ENCODE measurements around the gene AKT1.

Gene AKT1

DNA sequence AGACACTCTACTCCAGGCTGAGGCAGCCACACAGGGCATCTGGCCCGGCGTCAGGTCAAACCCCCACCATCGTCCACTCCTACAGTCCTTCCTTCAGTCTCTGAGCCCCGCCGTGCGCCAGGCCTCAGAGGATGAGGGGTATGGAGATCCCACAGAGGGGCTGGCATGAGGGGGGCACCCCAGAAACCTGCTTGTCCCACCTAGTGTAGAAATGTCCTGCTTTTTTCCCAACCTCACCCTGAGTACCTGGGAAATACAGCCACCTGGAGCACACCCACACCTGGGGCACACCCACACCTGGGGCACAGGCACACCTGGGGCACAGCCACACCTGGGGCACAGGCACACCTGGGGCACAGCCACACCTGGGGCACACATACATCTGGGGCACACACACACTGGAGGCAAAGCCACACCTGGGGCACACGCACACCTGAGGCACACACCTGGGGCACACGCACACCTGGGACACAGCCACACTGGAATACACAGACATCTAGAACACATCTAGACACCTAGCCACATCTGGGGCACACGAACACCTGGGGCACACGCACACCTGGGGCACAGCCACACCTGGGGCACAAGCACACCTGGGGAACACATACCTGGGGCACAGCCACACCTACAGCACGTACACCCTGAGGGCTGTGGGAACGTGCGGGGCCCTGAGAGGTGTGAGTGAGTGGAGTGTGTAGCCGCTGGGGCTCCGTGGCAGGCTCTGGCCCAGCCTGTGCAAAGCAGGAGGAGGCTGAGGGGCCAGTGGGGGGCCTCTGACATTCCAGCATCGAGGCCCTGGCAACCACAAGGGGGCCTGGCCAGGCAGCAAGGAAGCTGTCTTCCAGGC lies 18.4 kb downstream of the AKT1 start:
- no peak overlapping the region for H3K27ac ChIP-seq
- no peak for TF ChIP-seq ZFX (IDR thresholded peaks at IDR 0.05)
- TF ChIP-seq, protein P1, sequence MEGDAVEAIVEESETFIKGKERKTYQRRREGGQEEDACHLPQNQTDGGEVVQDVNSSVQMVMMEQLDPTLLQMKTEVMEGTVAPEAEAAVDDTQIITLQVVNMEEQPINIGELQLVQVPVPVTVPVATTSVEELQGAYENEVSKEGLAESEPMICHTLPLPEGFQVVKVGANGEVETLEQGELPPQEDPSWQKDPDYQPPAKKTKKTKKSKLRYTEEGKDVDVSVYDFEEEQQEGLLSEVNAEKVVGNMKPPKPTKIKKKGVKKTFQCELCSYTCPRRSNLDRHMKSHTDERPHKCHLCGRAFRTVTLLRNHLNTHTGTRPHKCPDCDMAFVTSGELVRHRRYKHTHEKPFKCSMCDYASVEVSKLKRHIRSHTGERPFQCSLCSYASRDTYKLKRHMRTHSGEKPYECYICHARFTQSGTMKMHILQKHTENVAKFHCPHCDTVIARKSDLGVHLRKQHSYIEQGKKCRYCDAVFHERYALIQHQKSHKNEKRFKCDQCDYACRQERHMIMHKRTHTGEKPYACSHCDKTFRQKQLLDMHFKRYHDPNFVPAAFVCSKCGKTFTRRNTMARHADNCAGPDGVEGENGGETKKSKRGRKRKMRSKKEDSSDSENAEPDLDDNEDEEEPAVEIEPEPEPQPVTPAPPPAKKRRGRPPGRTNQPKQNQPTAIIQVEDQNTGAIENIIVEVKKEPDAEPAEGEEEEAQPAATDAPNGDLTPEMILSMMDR (conservative IDR thresholded peaks at IDR 0.05) = no peak

DNA sequence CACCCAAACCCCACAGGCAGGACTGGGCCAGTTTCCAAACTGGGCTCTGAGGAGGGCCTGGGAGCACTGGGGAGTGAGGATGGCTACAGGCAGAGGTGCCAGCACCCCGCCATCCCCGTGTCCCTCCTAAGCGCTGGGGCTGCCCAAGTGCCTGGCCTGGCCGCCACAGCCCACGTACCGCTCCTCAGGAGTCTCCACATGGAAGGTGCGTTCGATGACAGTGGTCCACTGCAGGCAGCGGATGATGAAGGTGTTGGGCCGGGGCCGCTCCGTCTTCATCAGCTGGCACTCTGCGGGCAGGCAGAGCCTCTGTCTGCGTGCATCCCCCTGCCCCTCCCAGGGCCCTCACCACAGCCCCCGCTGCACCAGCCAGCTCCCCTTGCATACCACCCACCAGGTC lies 19.1 kb downstream of the AKT1 start:
- TF ChIP-seq, protein P1 (conservative IDR thresholded peaks at IDR 0.05) = no peak
- no peak for TF ChIP-seq ZFX (IDR thresholded peaks at IDR 0.05)

DNA sequence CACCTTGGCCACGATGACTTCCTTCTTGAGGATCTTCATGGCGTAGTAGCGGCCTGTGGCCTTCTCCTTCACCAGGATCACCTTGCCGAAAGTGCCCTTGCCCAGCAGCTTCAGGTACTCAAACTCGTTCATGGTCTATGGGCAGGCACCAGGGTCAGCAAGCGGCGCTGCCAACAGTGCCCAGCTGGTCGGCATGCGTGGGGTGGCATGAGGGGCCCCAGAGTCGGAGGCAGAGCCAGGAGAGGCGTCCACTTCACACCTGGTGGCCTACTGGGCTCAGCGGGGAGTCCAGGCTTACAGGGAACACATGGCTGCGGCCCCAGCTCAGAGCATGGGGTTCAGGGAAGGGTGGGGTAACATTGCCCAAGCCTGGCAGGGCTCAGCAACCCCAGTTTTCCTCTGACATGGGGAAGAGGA lies 20.5 kb downstream of the AKT1 start:
- H3K27ac ChIP-seq = peak overlapping the region; percentile 48
- TF ChIP-seq, protein P1 (conservative IDR thresholded peaks at IDR 0.05) = no peak
- TF ChIP-seq ZFX (IDR thresholded peaks at IDR 0.05) = no peak

More for the DNA sequence above, 19.1 kb downstream of the AKT1 start:
- H3K27ac ChIP-seq = no peak overlapping the region

DNA sequence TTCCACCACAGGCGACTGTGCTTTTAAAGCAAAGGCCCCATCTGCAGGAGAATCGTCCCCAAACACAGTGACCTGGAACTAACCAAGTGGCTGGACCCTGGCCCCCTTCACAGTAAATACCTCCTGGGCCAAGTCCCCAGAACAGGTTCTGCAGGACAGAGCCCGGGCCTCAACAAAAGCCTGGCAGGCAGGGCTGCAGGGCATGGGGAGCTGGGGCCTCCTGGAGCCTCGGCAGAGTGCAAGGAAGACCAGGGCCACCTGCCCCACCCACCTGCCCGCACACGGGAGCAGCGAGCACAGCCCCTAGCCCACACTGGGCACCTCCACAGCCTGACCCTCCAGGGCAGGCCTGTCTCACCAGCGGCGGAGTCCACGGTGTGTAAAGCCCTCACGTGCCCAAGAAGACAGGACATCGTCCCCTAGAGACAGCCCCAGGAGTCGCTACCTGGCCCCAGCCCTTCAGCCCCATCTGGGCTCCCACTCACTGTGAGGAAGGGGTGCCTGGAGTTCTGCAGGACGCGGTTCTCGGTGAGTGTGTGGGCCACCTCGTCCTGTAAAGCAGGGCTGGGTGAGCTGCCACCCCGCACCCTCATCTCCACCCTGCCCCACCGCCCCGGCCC lies 21.0 kb downstream of the AKT1 start:
- H3K27ac ChIP-seq = peak overlapping the region; percentile 48
- TF ChIP-seq, protein P1 (conservative IDR thresholded peaks at IDR 0.05) = no peak
- no peak for TF ChIP-seq ZFX (IDR thresholded peaks at IDR 0.05)

DNA sequence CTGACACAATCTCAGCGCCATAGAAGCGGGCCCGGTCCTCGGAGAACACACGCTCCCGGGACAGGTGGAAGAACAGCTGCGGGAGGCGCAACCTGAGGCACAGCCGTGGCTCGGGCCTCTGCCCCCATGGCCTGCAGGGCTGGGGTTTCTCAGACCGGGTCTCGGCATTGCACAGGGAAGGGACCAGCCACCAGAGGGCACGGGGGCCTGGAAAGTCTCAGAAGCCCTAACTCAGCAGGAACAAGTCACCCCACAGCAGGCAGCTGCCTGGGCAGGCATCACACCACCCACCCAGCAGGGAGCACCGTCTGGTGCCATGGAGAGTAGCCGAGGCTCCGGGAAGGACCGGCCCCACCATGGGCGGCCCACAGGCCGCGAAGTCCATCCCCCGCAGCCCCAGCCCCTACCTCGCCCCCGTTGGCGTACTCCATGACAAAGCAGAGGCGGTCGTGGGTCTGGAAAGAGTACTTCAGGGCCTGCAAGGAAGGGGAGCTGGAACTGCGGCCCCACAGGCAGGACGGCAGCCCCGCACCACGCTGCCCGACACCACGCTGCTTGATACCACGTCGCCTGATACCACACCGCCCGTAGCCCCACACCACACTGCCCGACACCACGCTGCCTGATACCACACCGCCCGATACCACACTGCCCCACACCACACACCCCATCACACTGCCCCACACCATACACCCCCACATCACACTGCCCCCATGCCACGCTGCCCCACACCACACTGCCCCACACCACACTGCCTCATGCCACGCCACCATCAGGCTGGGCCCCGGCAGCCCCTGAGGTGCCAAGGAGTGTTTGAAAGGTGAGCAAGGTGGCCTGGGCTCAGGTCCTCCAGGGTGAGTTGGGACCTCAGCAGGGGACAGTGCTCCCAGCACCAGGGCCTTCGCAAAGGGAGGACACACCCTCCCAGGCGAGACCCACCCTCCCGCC lies 21.8 kb downstream of the AKT1 start:
- peak overlapping the region; percentile 48 for H3K27ac ChIP-seq
- no peak for TF ChIP-seq ZFX (IDR thresholded peaks at IDR 0.05)
- TF ChIP-seq, protein P1 (conservative IDR thresholded peaks at IDR 0.05) = no peak

DNA sequence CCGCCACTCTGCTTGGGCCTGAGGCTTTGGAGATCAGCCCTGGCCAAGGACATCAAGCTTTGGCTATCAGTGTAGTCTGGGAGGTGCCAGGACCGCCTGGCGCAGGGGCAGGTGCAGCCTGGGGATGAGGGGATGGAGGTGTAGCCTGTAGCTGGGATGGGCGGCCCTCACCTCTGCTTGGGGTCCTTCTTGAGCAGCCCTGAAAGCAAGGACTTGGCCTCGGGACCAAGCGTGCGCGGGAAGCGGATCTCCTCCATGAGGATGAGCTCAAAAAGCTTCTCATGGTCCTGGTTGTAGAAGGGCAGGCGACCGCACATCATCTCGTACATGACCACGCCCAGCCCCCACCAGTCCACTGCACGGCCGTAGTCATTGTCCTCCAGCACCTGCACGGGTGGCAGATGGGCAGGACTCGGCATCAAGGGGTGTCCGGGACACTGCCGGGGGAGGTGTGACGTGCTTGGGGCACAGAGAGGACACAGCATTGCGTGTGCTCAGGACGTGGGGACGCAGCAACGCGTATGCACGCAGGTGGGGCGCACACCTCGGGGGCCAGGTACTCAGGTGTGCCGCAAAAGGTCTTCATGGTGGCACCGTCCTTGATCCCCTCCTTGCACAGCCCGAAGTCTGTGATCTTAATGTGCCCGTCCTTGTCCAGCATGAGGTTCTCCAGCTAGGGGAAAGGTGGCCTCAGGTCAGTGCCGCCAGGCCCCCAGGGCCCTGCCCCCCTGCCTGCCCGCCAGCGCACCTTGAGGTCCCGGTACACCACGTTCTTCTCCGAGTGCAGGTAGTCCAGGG lies 22.6 kb downstream of the AKT1 start:
- 0 out of 2 replicates have a peak overlapping the region, but pooled peaks have one; percentile 48 for H3K27ac ChIP-seq
- no peak for TF ChIP-seq ZFX (IDR thresholded peaks at IDR 0.05)
- TF ChIP-seq, protein P1 (conservative IDR thresholded peaks at IDR 0.05) = no peak
